ENCODE measurements around the gene SLC10A7. TPM values are rescaled to one million over a fixed set of nuclear protein-coding genes. Genes with fewer than 3 reads are reported as not detected.

The SLC10A7 gene
- total and polyA plus RNA-seq, 2 experiments from 2014 or later: 0.81 to 4.3 TPM

GRCh38 chr4:146439437-146439836 lies 82.3 kb downstream of the SLC10A7 start (continued):
- no peak for TF ChIP-seq ZNF114 (CRISPR knock-in tag; IDR thresholded peaks at IDR 0.05)
- TF ChIP-seq ETS1 (IDR thresholded peaks at IDR 0.05): no peak
- TF ChIP-seq CREB1 (CRISPR knock-in tag; IDR thresholded peaks at IDR 0.05; ENCODE audit: low read depth): no peak

- H3K4me1 ChIP-seq (ENCODE audit: insufficient read depth): peaks cover 27% of the 10 kb centered on the region
- H3K27me3 ChIP-seq (ENCODE audit: insufficient read depth): no peaks in the 10 kb centered on the region
- no peaks in the 10 kb centered on the region for H3K9me2 ChIP-seq (ENCODE audit: insufficient read depth)
- ATAC-seq (no peak), DNase-seq (ENCODE audit: low spot score) (no peak)
- no peak for TF ChIP-seq CREB1 (CRISPR knock-in tag; IDR thresholded peaks at IDR 0.05; ENCODE audit: low read depth)
- no peak for TF ChIP-seq JUNB (IDR thresholded peaks at IDR 0.05; ENCODE audit: unreplicated experiment)
- TF ChIP-seq ZNF331 (CRISPR knock-in tag; IDR thresholded peaks at IDR 0.05; ENCODE audit: low read depth): no peak
- no peak for TF ChIP-seq EZH2 (IDR thresholded peaks at IDR 0.05; ENCODE audit: low read depth, unreplicated experiment)
- no peak overlapping the region for H3K4me3 Mint-ChIP-seq
- H3K79me2 ChIP-seq (replicated peaks; ENCODE audit: insufficient read depth): no peaks in the 10 kb centered on the region
- no peaks in the 10 kb centered on the region for H3F3A ChIP-seq (replicated peaks; ENCODE audit: low read depth)
- no peaks in the 10 kb centered on the region for H3K36me3 ChIP-seq (ENCODE audit: insufficient read depth)
- H3K27me3 Mint-ChIP-seq (ENCODE audit: insufficient read depth, low read depth, poor library complexity): peaks cover 2% of the 10 kb centered on the region
- H4K20me1 ChIP-seq (replicated peaks; ENCODE audit: insufficient read depth): no peaks in the 10 kb centered on the region
- H3K27ac ChIP-seq (ENCODE audit: low read depth): no peak overlapping the region
- no peaks in the 10 kb centered on the region for H3K9me3 Mint-ChIP-seq
- H3K36me3 Mint-ChIP-seq (ENCODE audit: low read depth): no peaks in the 10 kb centered on the region
- H3K4me1 Mint-ChIP-seq: peaks cover 25% of the 10 kb centered on the region
- no peak overlapping the region for H2AFZ ChIP-seq
- H3K4me3 ChIP-seq: no peak overlapping the region
- peak overlapping the region; percentile 36; the same call in 1 of the 2 replicates for H3K4me2 ChIP-seq
- peak overlapping the region; percentile 84; the same call in 1 of the 2 replicates for H3K27ac Mint-ChIP-seq
Measured at GRCh38 chr4:146437778-146438177, 84.0 kb downstream of the SLC10A7 start.

GRCh38 chr4:146436423-146437162 lies 85.1 kb downstream of the SLC10A7 start:
- H3K27ac Mint-ChIP-seq: no peak overlapping the region
- no peak overlapping the region for H3K4me3 Mint-ChIP-seq
- H3K9me3 Mint-ChIP-seq: no peaks in the 10 kb centered on the region
- no peaks in the 10 kb centered on the region for H3K36me3 ChIP-seq (ENCODE audit: insufficient read depth)
- no peak overlapping the region for H2AFZ ChIP-seq
- H3K79me2 ChIP-seq (replicated peaks; ENCODE audit: insufficient read depth): no peaks in the 10 kb centered on the region
- DNase-seq (ENCODE audit: low spot score) (no peak), ATAC-seq (no peak)
- H3K36me3 Mint-ChIP-seq (ENCODE audit: low read depth): no peaks in the 10 kb centered on the region
- peaks cover 2% of the 10 kb centered on the region for H3K27me3 Mint-ChIP-seq (ENCODE audit: insufficient read depth, low read depth, poor library complexity)
- no peak overlapping the region for H3K4me2 ChIP-seq
- no peak overlapping the region for H3K4me3 ChIP-seq
- H3K4me1 ChIP-seq (ENCODE audit: insufficient read depth): peaks cover 23% of the 10 kb centered on the region; the same call in 1 of the 2 replicates
- H3K27me3 ChIP-seq (ENCODE audit: insufficient read depth): no peaks in the 10 kb centered on the region
- H3K9me2 ChIP-seq (ENCODE audit: insufficient read depth): no peaks in the 10 kb centered on the region
- TF ChIP-seq EZH2phosphoT487 (IDR thresholded peaks at IDR 0.05; ENCODE audit: unreplicated experiment): no peak
- no peak for TF ChIP-seq NANOG (IDR thresholded peaks at IDR 0.05; ENCODE audit: borderline replicate concordance)
- no peak for TF ChIP-seq POLR2AphosphoS5 (IDR thresholded peaks at IDR 0.05; ENCODE audit: low read depth)
- TF ChIP-seq ZNF331 (CRISPR knock-in tag; IDR thresholded peaks at IDR 0.05; ENCODE audit: low read depth): no peak
- 0 out of 2 replicates have a peak overlapping the region, but pooled peaks have one; percentile 14 for H3K27ac ChIP-seq (ENCODE audit: low read depth)
- peaks cover 19% of the 10 kb centered on the region for H3K4me1 Mint-ChIP-seq
- H3F3A ChIP-seq (replicated peaks; ENCODE audit: low read depth): no peaks in the 10 kb centered on the region
- no peaks in the 10 kb centered on the region for H4K20me1 ChIP-seq (replicated peaks; ENCODE audit: insufficient read depth)

Measured in GM23338 (cell line).